ENCODE data around the gene ARID5B. TPM values are rescaled to one million over a fixed set of nuclear protein-coding genes. Genes with fewer than 3 reads are reported as not detected.

The ARID5B gene
- total and polyA plus RNA-seq, 7 donors, result 8.5 to 166 (median 75.9) TPM

DNA sequence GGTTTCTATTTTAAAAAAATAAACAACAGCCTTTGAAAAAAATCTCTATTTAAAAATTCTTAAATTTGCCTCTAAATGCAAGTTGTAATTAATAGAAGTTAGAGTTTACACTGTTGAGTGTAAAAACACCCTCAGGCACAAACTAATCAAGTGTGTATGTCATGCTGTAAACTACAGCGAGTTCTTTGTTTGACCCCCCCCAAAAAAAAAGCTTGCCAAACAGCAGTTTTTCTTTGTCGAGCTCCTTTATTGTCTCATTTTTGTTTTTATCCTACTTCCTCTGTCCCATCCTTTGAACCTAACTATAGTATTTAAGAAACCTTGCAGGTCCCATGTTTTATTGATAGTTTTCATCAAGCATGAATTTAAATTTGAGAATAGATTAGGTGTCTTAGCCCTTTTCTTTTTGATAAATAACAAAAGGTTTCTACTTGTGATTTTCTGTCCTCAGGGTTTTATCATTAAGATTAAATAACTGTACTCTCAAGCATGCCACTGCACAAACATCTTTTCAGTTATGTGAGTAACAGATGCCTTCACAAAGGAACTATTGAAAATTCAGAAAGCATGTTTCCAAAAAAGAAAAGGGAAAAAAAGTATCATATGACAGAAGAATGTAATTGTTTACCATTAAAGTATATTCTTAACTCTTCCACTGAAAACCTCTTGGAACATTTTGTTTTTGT, 176.0 kb downstream of the ARID5B start:
- H3K36me3 ChIP-seq (ENCODE audit: insufficient read depth in 1 of 2, low read depth in 1 of 2), result peaks cover 10 to 51% of the 10 kb centered on the region in 2 donors
- no peaks in the 10 kb centered on the region for H3K27me3 ChIP-seq (ENCODE audit: insufficient read depth in 3 of 3, low read length in 2 of 3)
- H3K4me1 ChIP-seq, result peaks cover 98% of the 10 kb centered on the region
- TF ChIP-seq, protein P1, sequence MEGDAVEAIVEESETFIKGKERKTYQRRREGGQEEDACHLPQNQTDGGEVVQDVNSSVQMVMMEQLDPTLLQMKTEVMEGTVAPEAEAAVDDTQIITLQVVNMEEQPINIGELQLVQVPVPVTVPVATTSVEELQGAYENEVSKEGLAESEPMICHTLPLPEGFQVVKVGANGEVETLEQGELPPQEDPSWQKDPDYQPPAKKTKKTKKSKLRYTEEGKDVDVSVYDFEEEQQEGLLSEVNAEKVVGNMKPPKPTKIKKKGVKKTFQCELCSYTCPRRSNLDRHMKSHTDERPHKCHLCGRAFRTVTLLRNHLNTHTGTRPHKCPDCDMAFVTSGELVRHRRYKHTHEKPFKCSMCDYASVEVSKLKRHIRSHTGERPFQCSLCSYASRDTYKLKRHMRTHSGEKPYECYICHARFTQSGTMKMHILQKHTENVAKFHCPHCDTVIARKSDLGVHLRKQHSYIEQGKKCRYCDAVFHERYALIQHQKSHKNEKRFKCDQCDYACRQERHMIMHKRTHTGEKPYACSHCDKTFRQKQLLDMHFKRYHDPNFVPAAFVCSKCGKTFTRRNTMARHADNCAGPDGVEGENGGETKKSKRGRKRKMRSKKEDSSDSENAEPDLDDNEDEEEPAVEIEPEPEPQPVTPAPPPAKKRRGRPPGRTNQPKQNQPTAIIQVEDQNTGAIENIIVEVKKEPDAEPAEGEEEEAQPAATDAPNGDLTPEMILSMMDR (IDR thresholded peaks at IDR 0.05), result no peak
- peak overlapping the region; percentile 73 for H3K27ac ChIP-seq
- 18 to 43% (median 32%) methylated on average over 2 of the region's 2 CpGs for WGBS, 3 donors
- no peaks in the 10 kb centered on the region for H3K9me3 ChIP-seq
- ATAC-seq (no peak), DNase-seq (no peak)
- intact Hi-C loops (cut with DNase I), result no loop called here
- H3K4me3 ChIP-seq, result no peak overlapping the region

DNA sequence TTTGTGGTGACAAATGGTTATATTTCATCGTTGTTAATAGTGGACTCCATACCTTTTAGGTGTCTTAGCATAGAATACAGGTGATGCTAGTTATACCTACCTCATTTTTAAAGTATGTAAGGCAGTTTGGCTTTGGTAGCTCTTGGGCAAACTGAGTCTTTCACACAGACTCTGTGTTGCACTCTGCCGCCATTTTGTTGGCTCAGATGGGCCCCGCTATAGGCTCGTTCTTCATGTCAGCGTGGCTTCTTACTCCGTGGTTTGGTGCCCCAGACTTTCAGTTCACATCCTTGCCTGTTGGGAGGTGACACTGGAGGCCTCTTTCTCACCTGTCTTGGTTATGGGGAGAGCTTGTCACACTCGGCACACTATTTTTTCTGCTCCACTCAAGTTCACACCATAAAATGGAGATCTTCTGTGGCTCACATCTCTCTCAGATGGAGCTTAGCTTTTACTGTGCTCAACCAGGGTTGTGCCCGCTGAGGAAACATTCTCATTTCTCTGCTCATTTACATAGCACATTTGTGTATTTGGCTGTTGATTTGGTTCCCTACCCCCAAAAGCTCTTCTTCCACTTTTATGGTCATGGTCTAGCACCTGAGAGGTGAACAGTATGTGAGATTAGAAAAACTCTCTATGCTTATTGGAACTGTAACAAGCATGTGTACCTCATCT, 178.5 kb downstream of the ARID5B start:
- intact Hi-C loops (cut with DNase I), result loop anchor here in 1 of 2 donors (5.0 kb wide), 2 partner anchors 33 to 178 kb away; partner anchors contain the start of gene ARID5B
- TF ChIP-seq, protein P1 (IDR thresholded peaks at IDR 0.05), result no peak

DNA sequence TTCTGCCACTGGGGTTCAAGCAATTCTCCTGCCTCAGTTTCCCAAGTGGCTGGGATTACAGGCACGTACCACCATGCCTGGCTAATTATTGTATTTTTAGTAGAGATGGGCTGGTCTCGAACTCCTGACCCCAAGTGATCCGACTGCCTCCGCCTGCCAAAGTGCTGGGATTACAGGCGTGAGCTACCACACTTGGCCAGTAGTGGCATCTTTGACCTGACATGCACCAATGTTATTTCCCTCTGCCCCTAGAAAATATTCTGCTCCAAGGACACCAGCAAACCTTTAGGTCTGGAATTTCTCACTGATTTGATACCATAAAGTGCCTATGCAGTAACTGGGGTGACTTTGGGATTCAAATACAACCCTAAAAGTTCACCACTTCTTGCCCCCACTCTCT, 179.4 kb downstream of the ARID5B start:
- 23 to 30% (median 28%) methylated on average over 5 of the region's 5 CpGs for WGBS, 3 donors
- peaks cover 88% of the 10 kb centered on the region for H3K4me1 ChIP-seq

More for the DNA sequence above, 178.5 kb downstream of the ARID5B start:
- H3K4me1 ChIP-seq, result peaks cover 97% of the 10 kb centered on the region
- H3K4me3 ChIP-seq, result no peak overlapping the region
- H3K9me3 ChIP-seq, result no peaks in the 10 kb centered on the region
- H3K27ac ChIP-seq, result peak overlapping the region; percentile 82
- no peaks in the 10 kb centered on the region for H3K27me3 ChIP-seq (ENCODE audit: insufficient read depth in 3 of 3, low read length in 2 of 3)
- ATAC-seq (no peak), DNase-seq (no peak)
- peaks cover 7 to 26% of the 10 kb centered on the region in 2 donors for H3K36me3 ChIP-seq (ENCODE audit: insufficient read depth in 1 of 2, low read depth in 1 of 2)
- WGBS, 3 donors, result 93 to 97% (median 95%) methylated on average over 8 of the region's 8 CpGs

DNA sequence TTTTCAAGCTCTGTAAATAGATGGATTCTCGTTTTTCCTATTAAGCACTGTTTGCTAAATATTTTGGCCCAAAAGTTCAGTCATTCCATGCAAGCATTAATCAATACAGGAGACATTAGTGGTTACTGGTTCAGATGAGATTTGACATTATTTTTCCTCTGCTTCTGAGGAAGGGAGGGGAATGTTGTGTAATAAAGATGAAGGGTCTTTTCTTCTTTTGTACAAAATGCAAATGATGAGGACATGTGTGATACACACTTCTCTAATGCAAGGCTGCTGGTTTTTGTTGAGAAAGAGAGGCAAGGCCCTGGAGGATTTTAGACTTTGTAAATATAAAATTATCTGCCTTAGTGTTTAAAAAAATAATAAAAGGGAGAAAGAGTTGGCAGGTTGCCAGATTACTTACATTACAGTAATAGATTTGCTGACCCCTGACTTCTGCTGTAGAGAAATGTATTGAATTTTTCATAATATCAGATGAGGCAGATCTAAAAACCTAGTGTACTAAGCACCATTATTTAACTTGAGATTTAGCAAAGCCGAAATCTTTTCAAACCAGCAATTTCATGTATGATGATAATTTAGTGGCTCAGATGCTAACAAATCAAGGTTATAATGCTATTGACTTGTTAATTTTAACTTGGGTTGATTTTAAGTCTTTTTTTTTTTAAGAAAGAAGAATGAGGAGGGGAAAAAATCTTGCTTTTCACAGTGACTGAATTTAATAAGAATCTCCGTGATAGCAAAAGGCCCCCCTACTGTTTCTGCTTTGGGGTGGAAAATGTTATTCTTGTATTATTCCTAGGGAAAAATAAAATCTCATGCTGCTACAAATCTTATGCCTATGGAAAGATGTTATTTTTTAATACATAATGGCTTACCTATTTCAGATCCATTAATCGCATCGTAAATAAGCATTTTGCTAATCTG, 180.1 kb downstream of the ARID5B start:
- TF ChIP-seq, protein P1 (IDR thresholded peaks at IDR 0.05), result no peak
- Histone ChIP-seq H3K27ac (peak overlapping the region; percentile 82), H3K36me3 (ENCODE audit: insufficient read depth in 1 of 2, low read depth in 1 of 2) (peaks cover 7 to 37% of the 10 kb centered on the region in 2 donors), H3K4me1 (peaks cover 81% of the 10 kb centered on the region), H3K4me3 (peak overlapping the region; percentile 40), H3K9me3 (no peaks in the 10 kb centered on the region), H3K27me3 (ENCODE audit: insufficient read depth in 3 of 3, low read length in 2 of 3) (no peaks in the 10 kb centered on the region)
- DNase-seq, result no peak
- no peak for ATAC-seq
- intact Hi-C loops (cut with DNase I), result loop anchor here in 1 of 2 donors (5.0 kb wide), 2 partner anchors 34 to 179 kb away; partner anchors contain the start of gene ARID5B
- 65 to 68% (median 68%) methylated on average over 5 of the region's 5 CpGs for WGBS, 3 donors

More for the DNA sequence above, 179.4 kb downstream of the ARID5B start:
- H3K9me3 ChIP-seq, result no peaks in the 10 kb centered on the region
- ATAC-seq, result peak in 2 of 4 donors; percentile 50 to 51
- H3K36me3 ChIP-seq (ENCODE audit: insufficient read depth in 1 of 2, low read depth in 1 of 2), result peaks cover 7 to 32% of the 10 kb centered on the region in 2 donors
- no peak for DNase-seq
- no peaks in the 10 kb centered on the region for H3K27me3 ChIP-seq (ENCODE audit: insufficient read depth in 3 of 3, low read length in 2 of 3)
- peak overlapping the region; percentile 82 for H3K27ac ChIP-seq
- no peak overlapping the region for H3K4me3 ChIP-seq
- intact Hi-C loops (cut with DNase I), result loop anchor here in 1 of 2 donors (5.0 kb wide), 2 partner anchors 34 to 179 kb away; partner anchors contain the start of gene ARID5B
- TF ChIP-seq, protein P1 (IDR thresholded peaks at IDR 0.05), result no peak

Measured in psoas muscle (tissue), 8 donors.